Endometrium (tissue), 2 donors: ENCODE data around the gene CNBP.
"Not testable (repeated sequence)": the region's sequence is repeated elsewhere in the genome, so short reads cannot be mapped to it uniquely, and the experiment has no call there.

Source experiments
- FAIRE-seq: peaks from 2 replicates; lab custom pipeline; 2012; peaks lifted over from hg19 to GRCh38; lab: Jason Lieb, UNC
- donor health status: control.
- donor health status: control.

Gene CNBP

DNA sequence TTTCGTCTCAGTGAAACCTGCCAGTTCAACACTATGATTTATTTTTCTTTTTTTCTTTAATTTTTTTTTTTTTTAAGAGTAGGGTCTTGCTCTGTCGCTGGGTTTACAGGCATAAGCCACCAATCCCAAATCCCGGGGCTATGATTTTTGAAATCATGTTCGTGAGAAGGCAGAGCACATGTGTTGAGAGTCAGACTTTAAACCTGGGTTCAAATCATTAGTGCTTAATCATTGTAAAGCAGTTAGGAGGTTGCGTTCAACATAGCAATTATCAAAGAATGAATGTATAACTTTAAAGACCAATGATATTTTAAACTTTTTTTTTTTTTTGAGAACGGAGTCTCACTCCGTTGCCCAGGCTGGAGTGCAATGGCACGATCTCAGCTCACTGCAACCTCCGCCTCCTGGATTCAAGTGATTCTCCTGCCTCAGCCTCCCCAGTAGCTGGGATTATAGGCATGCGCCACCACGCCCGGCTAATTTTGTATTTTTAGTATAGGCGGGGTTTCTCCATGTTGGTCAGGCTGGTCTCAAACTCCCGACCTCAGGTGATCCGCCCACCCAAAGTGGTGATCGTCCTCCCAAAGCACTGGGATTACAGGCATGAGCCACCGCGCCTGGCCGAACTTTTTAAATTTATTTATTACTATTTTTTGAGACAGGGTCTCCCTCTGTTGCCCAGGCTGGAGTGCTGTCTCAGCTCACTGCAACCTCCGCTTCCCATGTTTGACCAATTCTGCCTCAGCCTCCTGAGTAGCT lies 1.3 kb upstream of the CNBP start:
- FAIRE-seq = not testable (repeated sequence)

- FAIRE-seq = no peak
Observed at GRCh38 chr3:129184396-129184657, 631 bp upstream of the CNBP start.

GRCh38 chr3:129182390-129183185 lies 1.1 kb downstream of the CNBP start:
- FAIRE-seq = no peak

- FAIRE-seq = no peak
Observed at GRCh38 chr3:129181819-129182218, 1.9 kb downstream of the CNBP start.

GRCh38 chr3:129180461-129180860 lies 3.2 kb downstream of the CNBP start:
- FAIRE-seq = no peak

DNA sequence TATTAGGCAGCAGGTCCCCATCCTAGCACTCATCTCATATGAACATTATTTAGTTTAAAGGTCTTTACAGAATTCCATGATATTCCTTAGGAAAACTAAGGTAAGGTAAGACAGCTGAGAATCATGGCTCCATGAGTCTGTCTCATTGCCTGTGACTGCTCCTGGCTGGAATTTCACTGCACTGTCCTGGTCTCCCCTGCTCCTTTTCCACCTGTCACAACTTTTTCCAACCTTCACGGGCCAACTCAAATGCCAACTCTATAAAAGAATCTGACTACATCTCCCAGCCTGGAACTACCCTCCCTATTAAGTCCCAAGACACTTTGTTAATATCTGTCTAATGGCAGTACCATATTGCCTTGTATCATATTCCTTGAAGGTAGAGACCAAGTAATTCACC lies 7.6 kb downstream of the CNBP start:
- no peak for FAIRE-seq

DNA sequence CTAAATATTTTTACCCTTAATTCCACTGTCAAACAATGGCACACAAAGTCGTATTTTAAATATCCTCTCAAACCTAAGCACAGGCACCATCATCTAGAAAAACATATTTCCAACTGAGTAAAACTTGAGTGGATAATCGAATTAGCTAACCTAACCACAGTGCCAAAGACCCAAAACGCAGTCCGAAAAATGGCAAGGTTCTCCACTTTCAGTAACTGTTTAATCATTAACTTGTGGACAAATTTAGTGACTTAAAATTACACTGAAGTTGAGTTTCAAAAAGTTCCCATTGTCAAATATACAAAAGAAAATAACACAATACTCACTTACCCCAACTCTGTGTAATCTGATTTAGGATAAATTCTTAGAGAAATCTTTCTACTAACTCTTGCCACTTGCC lies 10.0 kb downstream of the CNBP start:
- no peak for FAIRE-seq

DNA sequence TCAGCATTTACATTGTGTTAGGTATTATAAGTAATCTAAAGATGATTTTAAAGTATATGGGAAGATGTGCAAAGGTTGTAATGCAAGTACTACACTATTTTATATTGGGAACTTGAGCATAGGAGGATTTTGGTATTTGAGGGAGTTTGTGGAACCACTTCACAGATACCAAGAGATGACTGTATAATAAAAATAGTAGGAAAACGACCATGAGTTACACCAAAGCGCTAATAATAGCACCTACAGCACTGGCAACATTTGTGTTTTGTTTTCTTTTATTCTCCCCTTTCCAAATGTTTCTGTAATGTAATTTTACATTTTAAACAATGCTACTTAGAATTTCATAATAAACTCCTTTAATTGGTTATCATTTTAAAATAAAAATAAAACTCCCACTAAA lies 10.5 kb downstream of the CNBP start:
- no peak for FAIRE-seq

DNA sequence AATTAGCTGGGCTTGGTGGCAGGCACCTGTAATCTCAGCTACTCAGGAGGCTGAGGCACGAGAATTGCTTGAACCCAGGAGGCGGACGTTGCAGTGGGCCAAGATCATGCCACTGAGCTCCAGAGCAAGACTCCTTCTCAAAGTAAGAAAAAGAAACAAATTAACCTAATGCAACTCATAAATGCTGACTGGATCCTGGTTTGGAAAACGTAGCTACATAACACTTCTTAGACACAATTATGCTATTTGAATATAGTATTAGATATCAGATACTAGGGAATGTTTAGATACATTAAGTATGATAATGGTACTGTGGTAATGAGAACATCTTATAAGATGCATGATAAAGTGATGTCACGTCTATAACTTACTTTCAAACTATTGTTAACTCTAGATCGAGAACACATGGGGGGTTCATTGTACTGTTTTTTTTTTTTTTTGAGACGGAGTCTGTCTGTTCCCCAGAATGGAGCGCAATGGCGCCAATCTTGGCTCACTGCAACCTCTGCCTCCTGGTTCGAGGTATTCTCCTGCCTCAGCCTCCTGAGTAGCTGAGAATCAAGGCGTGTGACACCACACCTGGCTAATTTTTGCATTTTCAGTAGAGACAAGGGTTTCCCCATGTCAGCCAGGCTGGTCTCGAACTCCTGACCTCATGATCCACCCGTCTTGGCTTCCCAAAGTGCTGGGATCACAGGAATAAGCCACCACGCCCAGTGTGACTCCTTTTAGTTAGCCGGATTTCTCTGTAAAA lies 16.9 kb downstream of the CNBP start:
- no peak for FAIRE-seq

DNA sequence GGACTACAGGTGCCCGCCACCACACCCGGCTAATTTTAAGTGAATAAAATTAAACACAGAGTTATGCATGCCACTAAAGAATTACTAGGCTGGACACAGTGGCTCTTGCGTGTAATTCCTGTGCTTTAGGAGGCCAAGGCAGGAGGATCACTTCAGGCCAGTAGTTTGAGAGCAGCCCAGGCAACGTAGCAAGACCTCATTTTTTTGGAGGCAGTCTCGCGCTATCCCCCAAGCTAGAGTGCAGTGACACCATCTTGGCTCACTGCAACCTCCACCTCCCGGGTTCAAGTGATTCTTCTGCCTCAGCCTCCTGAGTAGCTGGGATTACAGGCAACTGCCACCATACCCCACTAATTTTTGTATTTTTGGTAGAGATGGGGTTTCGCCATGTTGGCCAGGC lies 18.1 kb downstream of the CNBP start:
- not testable (repeated sequence) for FAIRE-seq

- FAIRE-seq = no peak
Observed at GRCh38 chr3:129164500-129164899, 19.2 kb downstream of the CNBP start.

DNA sequence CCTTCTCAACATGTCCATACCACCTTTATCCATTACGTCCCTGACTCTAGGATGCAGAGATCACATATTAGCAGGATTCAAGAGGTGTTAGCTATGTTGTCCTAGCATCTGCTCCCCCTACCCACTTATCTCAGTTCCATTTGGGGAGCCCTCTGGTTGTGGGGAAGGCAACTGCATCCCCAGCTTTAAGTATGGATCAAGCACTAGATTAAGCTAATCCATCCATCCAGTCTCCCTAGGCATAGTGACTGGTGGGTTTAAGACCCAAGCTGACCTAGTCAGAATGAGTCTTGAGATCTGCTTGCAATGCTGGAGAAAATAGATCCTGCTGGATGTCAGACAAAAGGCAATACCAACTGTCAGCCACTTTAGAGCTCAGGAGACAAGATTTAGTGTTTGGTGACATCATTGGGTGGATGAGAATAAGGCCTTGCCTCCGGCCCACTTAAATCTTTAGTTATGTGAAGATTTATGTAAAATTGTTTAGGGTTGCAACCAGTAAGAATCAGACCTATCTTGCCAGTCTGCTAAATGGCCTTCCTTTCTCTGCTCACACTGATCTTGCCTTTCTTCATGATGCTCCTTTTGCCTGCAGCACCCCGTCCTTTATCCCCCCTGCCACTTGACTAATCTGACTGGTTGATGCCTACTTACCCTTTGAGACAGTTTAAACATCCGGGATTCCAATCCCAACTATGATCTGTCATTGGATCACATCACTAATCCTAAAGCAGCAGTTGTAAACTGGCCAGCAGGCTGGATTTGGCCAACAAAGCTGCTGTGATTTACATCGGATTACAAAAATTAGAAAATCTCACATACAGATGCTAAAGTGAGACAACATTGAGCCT lies 20.7 kb downstream of the CNBP start:
- FAIRE-seq = no peak

DNA sequence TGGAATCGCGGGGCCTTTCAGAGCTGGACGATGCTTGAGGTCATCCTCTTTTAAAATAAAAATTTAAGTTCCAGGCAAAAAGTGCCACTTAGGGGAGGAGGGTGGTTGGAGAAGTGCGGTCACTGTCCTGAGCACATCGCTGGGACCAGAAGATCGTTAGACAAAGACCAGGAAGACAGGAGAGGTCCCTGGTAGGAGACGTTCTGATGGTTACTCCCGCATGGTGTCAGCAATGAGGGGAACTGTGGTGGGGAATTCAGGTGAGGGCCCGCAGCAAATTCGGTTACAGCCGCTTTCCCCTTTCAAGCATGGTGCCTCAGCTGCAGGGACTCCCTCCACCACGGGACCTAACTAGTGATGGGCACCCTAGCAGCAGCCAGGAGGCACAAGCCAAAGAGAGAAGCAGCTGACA lies 21.8 kb downstream of the CNBP start:
- FAIRE-seq = no peak

GRCh38 chr3:129160891-129161859 lies 22.5 kb downstream of the CNBP start, which contains the start of gene ISY1:
ISY1 (minus strand) TSS chr3:129161063; CDS start chr3:129160975, 88 bp downstream.
- FAIRE-seq = peak; percentile 68

DNA sequence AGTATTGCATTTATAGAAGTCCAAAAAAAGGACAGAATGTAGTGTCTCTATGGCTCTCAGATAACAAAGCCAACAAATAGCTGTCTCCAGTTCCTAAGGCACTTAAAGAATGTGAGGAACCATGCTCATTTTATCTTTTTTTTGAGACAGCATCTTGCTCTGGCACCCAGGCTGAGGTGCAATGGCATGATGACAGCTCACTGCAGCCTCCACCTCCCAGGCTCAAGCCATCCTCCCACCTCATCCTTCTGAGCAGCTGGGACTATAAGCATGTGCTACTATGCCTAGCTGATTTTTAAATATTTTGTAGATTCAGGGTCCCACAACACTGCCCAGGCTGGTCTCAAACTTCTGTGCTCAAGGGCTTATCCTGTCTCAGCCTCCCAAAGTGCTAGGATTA lies 38.9 kb downstream of the CNBP start:
- FAIRE-seq = no peak

- FAIRE-seq = not testable (repeated sequence)
Observed at GRCh38 chr3:129141011-129141410, 42.7 kb downstream of the CNBP start.

DNA sequence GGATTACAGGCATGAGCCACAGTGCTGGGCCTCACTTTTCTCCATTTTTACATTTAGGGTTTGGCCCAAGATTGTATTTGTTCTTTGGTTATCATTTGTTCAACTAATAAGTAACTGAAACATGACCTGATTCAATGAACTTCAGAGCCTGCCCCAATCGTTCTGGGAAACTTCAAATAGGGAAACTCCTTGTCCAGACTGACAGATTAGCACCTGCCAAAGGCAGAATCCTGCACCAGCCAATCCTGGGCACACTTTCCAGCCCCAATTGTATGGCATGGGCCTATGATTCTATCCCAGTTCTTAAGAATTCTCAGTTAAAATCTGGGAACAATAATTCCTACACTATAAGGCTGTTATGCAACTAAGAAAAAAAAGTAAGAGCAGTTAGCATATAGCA lies 43.8 kb downstream of the CNBP start:
- FAIRE-seq = no peak

- not testable (repeated sequence) for FAIRE-seq
Observed at GRCh38 chr3:129136275-129136674, 47.4 kb downstream of the CNBP start.

- no peak for FAIRE-seq
Observed at GRCh38 chr3:129132097-129132866, 51.4 kb downstream of the CNBP start.

GRCh38 chr3:129131465-129132088 lies 52.1 kb downstream of the CNBP start:
- no peak for FAIRE-seq
